Neutrophil (primary cell): ENCODE data around the gene TM9SF4.

Source experiments
- H3K27ac ChIP-seq: fragments of 200-600 bp; sonication (generic); 2 replicates; pipeline ENCODE4 v1.5.1; 2016; ENCODE audit warnings: mild to moderate bottlenecking, moderate library complexity
- H3K27me3 ChIP-seq: fragments of 200-600 bp; sonication (generic); 2 replicates; pipeline ENCODE4 v1.6.0; 2016; ENCODE audit warnings: mild to moderate bottlenecking
- H3K36me3 ChIP-seq: fragments of 200-600 bp; sonication (generic); 2 replicates; pipeline ENCODE4 v1.5.1; 2017
- H3K4me1 ChIP-seq, 2 experiments: fragments of 200-600 bp in 1 of 2; sonication (generic) in 1 of 2; 1 replicate in 1 of 2; 2 replicates in 1 of 2; pipeline versions ENCODE4 v1.5.1 to v1.6.1; 2013 to 2016; ENCODE audit warnings: low read depth in 1 of 2, low read length in 1 of 2, mild to moderate bottlenecking in 1 of 2, moderate library complexity in 1 of 2; ENCODE audit not compliant: control insufficient read depth in 1 of 2, insufficient read depth in 1 of 2
- H3K4me3 ChIP-seq, 2 experiments: fragments of 200-600 bp in 1 of 2; sonication (generic) in 1 of 2; 1 replicate in 1 of 2; 2 replicates in 1 of 2; pipeline ENCODE4 v1.5.1; 2013 to 2016; ENCODE audit warnings: low read depth in 1 of 2, low read length in 1 of 2, mild to moderate bottlenecking in 1 of 2, moderate library complexity in 1 of 2
- H3K9me3 ChIP-seq: fragments of 200-600 bp; sonication (generic); 2 replicates; pipeline ENCODE4 v1.5.1; 2016
- TF ChIP-seq, protein P1 (sequence below): fragments of 200-600 bp; sonication (generic); IDR thresholded peaks from 2 replicates; pipeline ENCODE4 v1.5.1; 2016; ENCODE audit warnings: antibody characterized with exemption

The TM9SF4 gene

DNA sequence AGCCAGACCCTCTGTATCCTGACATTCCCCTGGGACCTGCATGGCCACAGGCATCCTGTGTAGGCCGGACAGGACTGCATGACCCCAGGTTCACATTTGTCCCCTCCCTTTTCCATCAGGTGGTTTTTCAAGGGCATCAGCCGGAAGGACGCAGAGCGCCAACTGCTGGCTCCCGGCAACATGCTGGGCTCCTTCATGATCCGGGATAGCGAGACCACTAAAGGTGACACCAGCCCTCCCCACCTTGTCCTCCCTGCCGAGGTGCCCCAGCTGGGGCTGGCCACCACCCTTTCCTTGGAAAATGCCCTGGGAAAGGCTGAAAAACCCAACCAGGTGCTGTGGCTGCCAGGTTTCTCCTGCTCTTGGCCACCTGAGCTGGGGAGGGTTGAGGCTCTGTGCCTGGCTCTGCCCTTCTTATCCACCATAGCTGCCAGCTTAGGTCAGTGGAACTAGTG is 29.8 kb upstream of the TM9SF4 start:
- H3K4me3 ChIP-seq: no peak overlapping the region
- TF ChIP-seq, protein P1, sequence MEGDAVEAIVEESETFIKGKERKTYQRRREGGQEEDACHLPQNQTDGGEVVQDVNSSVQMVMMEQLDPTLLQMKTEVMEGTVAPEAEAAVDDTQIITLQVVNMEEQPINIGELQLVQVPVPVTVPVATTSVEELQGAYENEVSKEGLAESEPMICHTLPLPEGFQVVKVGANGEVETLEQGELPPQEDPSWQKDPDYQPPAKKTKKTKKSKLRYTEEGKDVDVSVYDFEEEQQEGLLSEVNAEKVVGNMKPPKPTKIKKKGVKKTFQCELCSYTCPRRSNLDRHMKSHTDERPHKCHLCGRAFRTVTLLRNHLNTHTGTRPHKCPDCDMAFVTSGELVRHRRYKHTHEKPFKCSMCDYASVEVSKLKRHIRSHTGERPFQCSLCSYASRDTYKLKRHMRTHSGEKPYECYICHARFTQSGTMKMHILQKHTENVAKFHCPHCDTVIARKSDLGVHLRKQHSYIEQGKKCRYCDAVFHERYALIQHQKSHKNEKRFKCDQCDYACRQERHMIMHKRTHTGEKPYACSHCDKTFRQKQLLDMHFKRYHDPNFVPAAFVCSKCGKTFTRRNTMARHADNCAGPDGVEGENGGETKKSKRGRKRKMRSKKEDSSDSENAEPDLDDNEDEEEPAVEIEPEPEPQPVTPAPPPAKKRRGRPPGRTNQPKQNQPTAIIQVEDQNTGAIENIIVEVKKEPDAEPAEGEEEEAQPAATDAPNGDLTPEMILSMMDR: no peak
- H3K9me3 ChIP-seq: peaks cover 4% of the 10 kb centered on the region
- no peaks in the 10 kb centered on the region for H3K27me3 ChIP-seq
- H3K36me3 ChIP-seq: peaks cover 100% of the 10 kb centered on the region
- peak overlapping the region; percentile 100 for H3K27ac ChIP-seq
- H3K4me1 ChIP-seq: peaks cover 41 to 49% of the 10 kb centered on the region in 2 experiments

DNA sequence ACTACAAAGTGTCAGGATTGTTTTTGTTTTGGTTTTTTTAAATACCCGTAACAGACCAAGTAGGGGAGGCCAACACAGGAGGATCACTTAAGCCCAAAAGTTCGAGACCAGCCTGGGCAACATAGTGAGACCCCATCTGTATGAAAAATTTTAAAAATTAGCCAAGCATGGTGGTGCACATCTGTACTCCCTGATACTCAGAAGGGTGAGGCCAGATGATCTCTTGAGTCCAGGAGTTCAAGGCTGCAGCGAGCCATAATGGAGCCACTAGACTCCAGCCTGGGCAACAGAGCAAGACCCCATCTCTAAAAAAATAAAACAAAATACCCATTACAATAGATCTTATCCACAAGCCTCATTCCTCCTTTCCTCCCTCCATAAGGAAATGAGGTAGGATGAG is 28.7 kb upstream of the TM9SF4 start:
- peaks cover 41 to 49% of the 10 kb centered on the region in 2 experiments for H3K4me1 ChIP-seq
- H3K36me3 ChIP-seq: peaks cover 100% of the 10 kb centered on the region
- no peaks in the 10 kb centered on the region for H3K9me3 ChIP-seq
- no peak overlapping the region for H3K4me3 ChIP-seq
- H3K27ac ChIP-seq: peak overlapping the region; percentile 100
- TF ChIP-seq, protein P1: no peak
- no peaks in the 10 kb centered on the region for H3K27me3 ChIP-seq

DNA sequence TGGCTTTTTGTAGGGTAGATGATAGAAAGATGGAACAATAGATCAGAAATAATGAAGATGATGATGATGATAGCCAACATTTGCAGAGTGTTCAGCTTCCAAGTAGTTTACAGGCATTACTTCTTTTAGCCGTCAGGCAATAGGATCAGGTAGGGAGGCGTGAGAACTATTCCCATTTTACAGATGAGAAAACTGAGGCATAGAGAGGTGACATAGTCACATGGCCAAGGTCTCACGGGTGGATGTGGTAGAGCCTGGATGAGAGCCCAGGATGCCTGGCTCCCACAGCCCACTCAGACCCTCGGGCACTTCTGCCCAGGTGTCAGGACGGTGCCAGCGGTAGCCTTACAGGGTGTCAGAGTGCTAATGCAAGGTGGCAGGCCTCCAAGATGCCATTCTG is 26.0 kb upstream of the TM9SF4 start:
- Histone ChIP-seq H3K4me3 (no peak overlapping the region), H3K27me3 (no peaks in the 10 kb centered on the region), H3K36me3 (peaks cover 100% of the 10 kb centered on the region), H3K27ac (peak overlapping the region; percentile 73), H3K4me1 (peaks cover 23 to 24% of the 10 kb centered on the region in 2 experiments), H3K9me3 (peaks cover 1% of the 10 kb centered on the region)
- TF ChIP-seq, protein P1: no peak

DNA sequence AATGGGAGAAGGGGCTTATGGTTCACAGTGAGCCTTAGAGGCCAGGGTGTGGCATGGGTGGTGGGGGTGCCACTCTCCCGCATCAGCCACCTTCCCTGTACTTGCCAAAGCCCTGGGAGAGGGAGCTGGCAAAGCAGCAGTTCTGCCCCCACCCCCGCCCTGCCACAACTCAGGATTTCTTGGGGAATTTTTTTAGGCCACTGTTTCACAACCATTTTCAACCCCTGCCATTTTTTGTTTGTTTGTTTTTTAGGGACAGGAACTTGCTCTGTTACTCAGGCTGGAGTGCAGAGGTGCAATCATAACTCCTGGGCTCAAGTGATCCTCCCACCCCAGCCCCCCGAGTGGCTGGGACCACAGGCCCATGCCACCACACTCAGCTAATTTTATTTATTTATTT is 22.4 kb upstream of the TM9SF4 start:
- Histone ChIP-seq H3K27me3 (no peaks in the 10 kb centered on the region), H3K36me3 (peaks cover 100% of the 10 kb centered on the region), H3K27ac (peak overlapping the region; percentile 61), H3K9me3 (peaks cover 11% of the 10 kb centered on the region), H3K4me1 (peaks cover 9 to 16% of the 10 kb centered on the region in 2 experiments), H3K4me3 (no peak overlapping the region)
- TF ChIP-seq, protein P1: no peak

DNA sequence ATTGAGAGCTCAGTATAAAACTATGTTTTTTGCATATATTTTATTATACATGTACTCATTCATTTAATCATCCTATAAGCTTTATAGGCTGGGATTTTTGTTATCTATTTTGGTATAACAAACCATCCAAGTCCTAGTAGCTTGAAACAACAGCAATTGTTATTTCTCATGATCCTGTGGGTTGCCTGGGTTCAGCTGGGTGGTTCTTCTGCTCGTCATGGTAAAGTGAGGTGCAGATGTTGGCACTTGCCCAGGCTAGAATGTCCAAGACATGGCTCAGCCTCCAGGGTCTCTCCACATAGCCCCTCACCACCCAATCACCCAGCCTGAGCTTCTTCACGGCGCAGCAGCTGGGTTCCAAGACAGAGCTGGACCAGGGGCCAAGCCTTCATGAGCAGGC is 20.8 kb upstream of the TM9SF4 start:
- H3K4me3 ChIP-seq: no peak overlapping the region
- TF ChIP-seq, protein P1: no peak
- H3K27me3 ChIP-seq: no peaks in the 10 kb centered on the region
- peaks cover 4 to 7% of the 10 kb centered on the region in 2 experiments for H3K4me1 ChIP-seq
- peak overlapping the region; percentile 68 for H3K27ac ChIP-seq
- peaks cover 11% of the 10 kb centered on the region for H3K9me3 ChIP-seq
- peaks cover 100% of the 10 kb centered on the region for H3K36me3 ChIP-seq
